GM19035 (cell line): ENCODE measurements around the gene HLA-A.
"Not testable (repeated sequence)": the region's sequence is repeated elsewhere in the genome, so short reads cannot be mapped to it uniquely, and the experiment has no call there.

Source experiments
- ATAC-seq: cut with Tn5 transposase; IDR thresholded peaks from one replicate; pipeline ENCODE4 v1.9.1; 2021; ENCODE audit not compliant: unreplicated experiment

The HLA-A gene

DNA sequence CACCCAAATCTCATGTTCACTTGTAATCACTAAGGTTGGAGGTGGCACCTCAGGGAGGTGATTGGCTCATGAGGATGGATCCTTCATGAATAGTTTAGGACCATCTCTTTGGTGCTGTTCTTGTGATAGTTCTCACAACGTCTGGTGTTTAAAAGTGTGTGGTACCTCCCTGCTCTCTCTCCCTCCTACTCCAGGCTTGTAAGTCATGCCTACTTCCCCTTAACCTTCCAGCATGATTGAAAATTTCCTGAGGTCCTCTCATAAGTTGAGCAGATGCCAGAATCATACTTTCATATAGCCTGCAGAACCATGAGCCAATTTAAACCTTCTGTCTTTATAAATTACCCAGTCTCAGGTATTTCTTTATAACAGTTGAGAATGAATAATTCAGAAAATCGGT is 16.6 kb downstream of the HLA-A start:
- no peak for ATAC-seq

DNA sequence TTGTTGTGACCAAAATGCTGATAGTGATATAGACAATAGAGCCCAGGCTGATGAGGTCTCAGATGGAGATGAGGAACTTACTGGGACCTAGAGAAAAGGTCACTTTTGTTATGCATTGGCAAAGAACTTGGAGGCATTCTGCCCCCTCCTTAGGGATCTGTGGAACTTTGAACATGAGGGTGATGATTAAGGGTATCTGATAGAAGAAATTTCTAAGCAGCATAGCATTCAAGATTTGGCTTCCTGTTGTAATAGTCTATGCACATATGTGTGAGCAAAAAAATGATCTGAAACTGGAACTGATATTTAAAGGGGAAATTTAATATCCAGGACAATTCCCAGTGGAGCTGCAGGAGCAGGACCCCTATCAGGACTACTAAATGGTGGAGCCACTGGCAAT is 17.1 kb downstream of the HLA-A start:
- ATAC-seq = no peak

DNA sequence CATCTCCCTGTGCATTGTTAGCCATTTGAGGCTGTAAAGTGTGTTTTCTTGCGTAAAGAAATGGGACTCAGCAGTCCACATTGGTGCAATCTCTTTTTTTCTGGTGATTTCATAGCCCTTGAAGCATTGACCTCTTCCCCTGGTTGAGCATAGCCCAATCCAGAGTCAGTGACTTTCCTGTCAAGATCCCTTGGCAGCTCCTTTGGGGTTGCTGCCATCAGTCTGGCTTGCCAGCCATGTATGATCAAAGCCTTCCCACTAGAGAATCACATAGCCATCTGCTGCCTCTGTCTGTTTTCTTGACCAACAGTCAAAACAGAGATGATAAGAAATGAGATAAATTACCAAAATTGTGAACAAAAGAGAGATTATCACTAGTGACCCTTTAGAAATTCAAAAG is 19.6 kb downstream of the HLA-A start:
- no peak for ATAC-seq

GRCh38 chr6:29963697-29964096 is 21.4 kb downstream of the HLA-A start:
- not testable (repeated sequence) for ATAC-seq

GRCh38 chr6:29964518-29964886 is 22.2 kb downstream of the HLA-A start:
- no peak for ATAC-seq

- ATAC-seq = peak; percentile 95
These were observed 22.7 kb downstream of the HLA-A start for GRCh38 chr6:29964887-29965562.

DNA sequence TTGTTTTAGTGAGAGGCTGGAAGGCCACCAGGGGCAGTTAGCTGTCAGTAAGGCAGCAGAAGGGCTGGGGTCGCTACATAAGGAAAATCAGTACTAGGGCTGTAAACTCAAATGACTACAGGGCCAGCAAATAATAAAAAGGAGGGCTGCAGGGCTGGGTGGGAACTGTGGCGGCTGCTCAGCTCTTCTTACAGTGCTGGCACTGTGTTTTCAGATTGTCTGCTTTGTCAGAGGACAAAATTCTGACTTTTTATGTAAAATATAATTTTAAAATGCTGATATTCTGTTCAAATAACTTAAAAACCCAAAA is 23.2 kb downstream of the HLA-A start:
- peak; percentile 15 for ATAC-seq

DNA sequence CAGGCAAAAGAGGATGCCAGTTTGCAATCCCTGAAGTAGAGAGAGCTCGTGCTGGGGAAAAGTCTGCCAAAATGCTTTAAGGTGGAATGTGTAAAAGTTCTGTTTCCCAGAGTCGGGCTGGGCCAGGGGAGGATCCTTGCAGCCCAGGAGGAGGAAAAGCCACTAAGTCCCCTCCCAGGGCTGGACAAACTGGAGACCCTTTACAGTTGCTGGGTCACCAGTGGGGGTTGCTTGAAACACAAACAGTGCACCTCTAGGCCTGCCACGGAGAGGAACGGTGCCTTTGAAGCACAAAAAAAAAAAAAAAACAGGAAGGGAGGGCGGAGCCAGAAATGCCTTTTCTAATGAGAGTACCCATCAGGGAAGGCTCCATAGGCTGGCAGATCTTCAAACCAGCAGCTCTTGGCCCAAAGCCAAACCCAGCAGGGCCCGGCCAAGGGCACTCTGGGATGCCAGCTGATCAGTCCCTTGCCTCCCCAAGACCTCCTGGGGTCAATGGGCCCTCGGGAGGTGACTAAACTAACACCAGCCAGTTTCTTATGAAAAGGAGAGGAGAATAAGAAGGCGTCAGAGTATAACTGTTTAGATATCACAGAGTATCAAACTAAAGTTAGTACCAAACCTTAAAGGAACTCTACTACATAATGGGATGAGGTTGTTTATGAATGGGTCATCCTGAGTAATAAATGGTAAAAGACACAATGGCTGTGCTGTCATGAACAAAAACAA is 23.7 kb downstream of the HLA-A start:
- ATAC-seq = no peak

DNA sequence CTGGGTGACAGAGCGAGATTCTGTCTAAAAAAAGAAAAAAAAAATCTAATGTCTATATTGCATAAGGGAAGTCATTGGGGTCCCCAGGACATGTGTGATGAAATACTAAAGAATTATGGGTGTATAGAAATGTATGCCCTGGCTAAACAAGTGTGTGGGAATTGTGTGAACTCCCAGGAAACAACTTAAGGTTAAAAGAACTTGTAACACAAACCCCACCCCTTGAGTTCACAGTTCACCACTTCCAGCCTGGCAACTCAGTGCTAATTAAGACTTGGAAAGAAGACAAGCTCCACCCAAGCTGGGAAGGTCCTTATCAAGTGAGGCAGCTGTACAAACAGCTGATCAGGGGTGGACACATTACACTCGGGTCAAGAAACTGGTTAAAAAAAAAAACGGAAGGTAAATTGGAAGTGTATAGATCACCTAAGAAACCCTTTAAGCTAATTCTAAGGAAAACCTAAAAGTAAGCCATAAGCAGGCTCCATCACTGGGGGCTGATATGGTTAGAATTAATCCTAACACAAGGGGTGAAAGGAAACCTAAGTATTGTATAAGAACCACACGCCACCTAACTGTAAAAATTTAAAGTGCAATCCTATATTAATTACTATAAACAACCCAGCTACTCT is 25.2 kb downstream of the HLA-A start:
- no peak for ATAC-seq

GRCh38 chr6:29968130-29968529 is 25.8 kb downstream of the HLA-A start:
- no peak for ATAC-seq

GRCh38 chr6:29968905-29969304 is 26.6 kb downstream of the HLA-A start:
- no peak for ATAC-seq

DNA sequence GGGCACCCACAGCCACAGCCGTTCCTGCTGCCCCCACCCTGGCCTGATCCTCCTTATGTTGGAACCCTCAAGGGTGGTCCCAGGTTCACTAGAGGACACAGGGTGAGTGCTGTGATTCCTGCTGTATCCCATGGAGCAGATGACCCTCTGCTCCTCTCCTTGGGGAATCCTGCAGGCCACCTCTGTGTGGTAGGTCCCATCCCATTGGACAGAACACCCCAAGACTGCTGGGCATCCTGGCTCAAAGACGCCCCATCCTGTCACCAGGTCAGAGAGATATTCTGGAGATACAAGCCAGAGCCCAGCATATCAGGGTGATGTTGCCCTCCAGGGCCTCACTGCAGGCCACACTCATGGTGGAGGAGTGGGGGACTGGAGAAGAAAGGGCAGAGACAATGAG is 28.4 kb downstream of the HLA-A start:
- no peak for ATAC-seq

DNA sequence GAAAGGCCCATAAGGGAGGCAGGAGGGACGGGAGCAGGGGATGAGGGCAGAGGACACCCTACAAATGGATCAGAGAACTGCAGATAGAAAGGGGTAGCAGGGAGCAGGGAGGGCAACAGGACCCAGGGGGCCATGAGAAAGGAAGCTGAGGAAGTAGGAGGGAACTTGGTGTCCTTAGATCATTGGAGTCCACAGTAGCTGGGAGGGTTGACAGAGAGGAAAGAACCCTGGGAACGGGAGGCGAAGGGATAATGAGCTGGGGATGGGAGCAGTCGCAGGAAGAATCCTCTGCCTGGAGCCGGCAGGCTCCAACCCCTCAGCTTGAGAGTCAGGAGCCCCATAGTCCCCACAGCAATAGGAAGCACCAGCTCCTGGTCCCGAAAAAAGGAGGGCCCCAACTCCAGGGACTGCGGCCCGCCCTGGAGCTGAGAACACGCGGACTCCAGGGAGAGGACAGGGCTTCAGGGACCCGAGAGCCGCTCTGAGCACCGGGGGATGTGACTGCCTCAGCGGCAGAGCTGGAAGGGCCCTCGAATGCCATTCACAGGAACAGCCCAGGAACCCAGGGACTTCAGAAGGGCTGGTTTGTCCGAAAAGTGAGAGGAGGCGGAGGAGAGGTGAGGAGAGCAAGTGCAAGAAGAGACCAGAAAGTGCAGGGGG is 32.7 kb downstream of the HLA-A start:
- no peak for ATAC-seq

DNA sequence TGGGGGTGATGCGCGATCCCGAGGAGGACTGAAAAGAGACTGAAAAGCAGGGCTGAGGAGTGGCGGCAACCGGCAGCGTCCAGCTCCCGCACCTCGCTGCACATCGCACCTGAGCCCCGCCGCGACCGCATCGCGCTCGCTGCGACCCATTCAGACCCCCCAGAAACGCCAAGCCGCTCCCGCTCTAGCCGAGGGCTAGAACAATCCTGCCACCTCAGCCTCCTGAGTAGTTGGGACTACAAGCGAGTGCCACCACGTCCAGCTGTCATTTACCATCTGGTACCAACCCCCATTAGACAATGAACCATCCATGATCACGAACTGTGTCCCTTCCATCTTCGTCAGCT is 33.2 kb downstream of the HLA-A start:
- ATAC-seq = no peak

GRCh38 chr6:29976253-29976587 is 33.9 kb downstream of the HLA-A start:
- ATAC-seq = no peak

DNA sequence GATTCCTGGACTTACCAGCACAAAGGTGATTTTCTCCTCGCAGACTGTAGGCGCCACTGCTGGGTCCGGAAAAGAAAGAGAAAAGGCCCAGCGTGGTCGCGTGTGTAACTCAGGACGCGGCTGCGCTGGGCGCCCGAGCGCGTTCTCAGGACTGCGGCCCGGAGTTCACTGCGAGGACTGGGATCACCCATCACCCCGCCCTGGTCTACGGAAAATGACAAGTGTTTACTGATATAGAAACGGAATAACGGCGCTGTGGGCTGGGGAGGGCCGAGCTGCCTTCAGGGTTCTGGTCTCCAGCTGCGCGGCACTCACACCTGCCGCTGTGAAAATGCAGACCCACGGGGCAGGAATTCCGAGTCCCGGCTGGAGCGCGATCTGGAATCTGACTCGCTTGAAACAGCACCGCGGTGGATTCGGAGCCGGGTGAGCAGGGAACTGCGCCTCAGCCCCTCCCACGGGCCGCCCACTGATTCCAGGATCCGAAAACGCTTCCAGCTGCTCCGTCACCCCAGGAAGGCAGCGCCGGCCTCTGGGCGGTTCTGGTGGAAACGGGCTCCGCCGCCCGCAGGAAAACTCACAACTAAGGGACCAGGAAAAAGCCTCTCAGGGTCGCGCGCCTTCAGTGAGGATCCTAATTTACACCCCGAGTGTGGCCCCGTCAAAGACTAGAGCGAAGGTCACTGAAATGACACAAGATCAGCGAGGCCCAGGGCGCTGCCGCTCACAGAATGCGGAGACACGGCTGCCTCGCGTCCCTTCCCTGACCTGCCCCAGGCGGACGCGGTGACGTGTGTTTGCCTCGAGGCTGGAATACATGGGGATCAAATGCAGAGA is 34.5 kb downstream of the HLA-A start:
- ATAC-seq = no peak

DNA sequence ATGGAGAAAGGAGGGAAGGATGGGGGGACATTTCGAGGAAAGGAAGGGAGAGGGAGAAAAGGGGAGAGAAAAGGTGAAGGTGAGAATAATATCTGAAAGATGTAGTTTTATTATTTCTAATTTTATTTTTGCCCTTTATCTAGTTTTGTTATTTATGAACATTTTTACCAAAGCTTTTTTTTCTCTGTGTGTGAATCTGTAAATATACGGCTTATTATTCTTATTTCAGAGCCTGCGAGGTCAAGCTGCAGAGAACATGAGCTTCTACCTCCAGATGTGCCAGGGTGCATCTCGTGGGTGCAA is 35.0 kb downstream of the HLA-A start:
- no peak for ATAC-seq

- not testable (repeated sequence) for ATAC-seq
These were observed 37.7 kb downstream of the HLA-A start for GRCh38 chr6:29980013-29980412.

GRCh38 chr6:29980511-29980910 is 38.2 kb downstream of the HLA-A start:
- ATAC-seq = no peak

- no peak for ATAC-seq
These were observed 39.0 kb downstream of the HLA-A start for GRCh38 chr6:29981211-29981812.

- ATAC-seq = no peak
These were observed 39.8 kb downstream of the HLA-A start for GRCh38 chr6:29982097-29982496.
